PC-9 (cell line): ENCODE data around the gene CCDC136. TPM values are rescaled to one million over a fixed set of nuclear protein-coding genes. Genes with fewer than 3 reads are reported as not detected.

Experiments used
- BruUV-seq: library from RNA; stranded (reverse); fragments of 400-500 nt; replicated peaks from 2 replicates; lab custom pipeline; 2021; lab: Mats Ljungman, UMichigan
- CTCF ChIA-PET: fragments of 300-600 bp; sonication (Branson Sonifier 250); formaldehyde crosslinking; loops from one replicate; lab custom pipeline; 2022; ENCODE audit warnings: antibody characterized with exemption; lab: Charles Lee
- POLR2A ChIA-PET: fragments of 300-600 bp; sonication (Branson Sonifier 250); formaldehyde crosslinking; loops from one replicate; lab custom pipeline; 2022; ENCODE audit warnings: antibody characterized with exemption; ENCODE audit not compliant: unreplicated experiment; lab: Charles Lee
- DNase-seq, 2 experiments: peaks; one replicate each; pipeline versions ENCODE4 v3.0.0 to v3.0.0-alpha.2; 2015 to 2022; ENCODE audit warnings: mixed read lengths in 1 of 2
- H2AFZ ChIP-seq: fragments of 200-600 bp; sonication (generic); 2 replicates; pipeline ENCODE4 v1.8.1; 2017; ENCODE audit warnings: antibody characterized with exemption
- H3F3A ChIP-seq: fragments of 200-600 bp; sonication (generic); 2 replicates; pipeline ENCODE4 v1.8.1; 2017; ENCODE audit warnings: antibody characterized with exemption, mild to moderate bottlenecking, low read depth; ENCODE audit not compliant: insufficient read depth
- H3K27ac ChIP-seq: fragments of 200-600 bp; sonication (generic); 2 replicates; pipeline ENCODE4 v1.6.1; 2016; ENCODE audit warnings: mixed run types
- H3K27me3 ChIP-seq: fragments of 200-600 bp; sonication (generic); 2 replicates; pipeline ENCODE4 v1.6.1; 2016; ENCODE audit warnings: low read depth, mixed run types; ENCODE audit not compliant: insufficient read depth
- H3K36me3 ChIP-seq: fragments of 200-600 bp; sonication (generic); 2 replicates; pipeline ENCODE4 v1.6.1; 2016; ENCODE audit warnings: low read depth, mixed run types
- H3K4me1 ChIP-seq: fragments of 200-600 bp; sonication (generic); replicated peaks from 2 replicates; pipeline ENCODE4 v1.6.1; 2016; ENCODE audit warnings: mixed run types; ENCODE audit not compliant: insufficient read depth
- H3K4me2 ChIP-seq: fragments of 200-600 bp; sonication (generic); 2 replicates; pipeline ENCODE4 v1.6.1; 2017; ENCODE audit warnings: mixed run types
- H3K4me3 ChIP-seq: fragments of 200-600 bp; sonication (generic); 2 replicates; pipeline ENCODE4 v1.6.1; 2016; ENCODE audit warnings: mixed run types
- H3K79me2 ChIP-seq: fragments of 200-600 bp; sonication (generic); 2 replicates; pipeline ENCODE4 v1.6.1; 2017; ENCODE audit warnings: low read depth, mixed run types
- H3K9me2 ChIP-seq: fragments of 200-600 bp; sonication (generic); 2 replicates; pipeline ENCODE4 v1.8.1; 2017; ENCODE audit warnings: mild to moderate bottlenecking; ENCODE audit not compliant: insufficient read depth
- H3K9me3 ChIP-seq: fragments of 200-600 bp; sonication (generic); 2 replicates; pipeline ENCODE4 v1.8.1; 2016; ENCODE audit warnings: low read depth; ENCODE audit not compliant: insufficient read depth
- H4K20me1 ChIP-seq: fragments of 200-600 bp; sonication (generic); 2 replicates; pipeline ENCODE4 v1.8.1; 2017; ENCODE audit not compliant: insufficient read depth
- EZH2 ChIP-seq: fragments of 200-600 bp; sonication (generic); IDR thresholded peaks from 2 replicates; pipeline ENCODE4 v1.8.0; 2017; ENCODE audit warnings: antibody characterized with exemption, low read depth
- intact Hi-C: fragments of 100-400 bp; cut with micrococcal nuclease; formaldehyde crosslinking; loops from one replicate; pipeline ENCODE4 v1.10.0; 2022; ENCODE audit not compliant: unreplicated experiment
- total RNA-seq: library from RNA; stranded (reverse); gene quantifications from 2 replicates; pipeline ENCODE4 v1.2.3, GENCODE V29; 2021
- TF ChIP-seq, protein P1 (sequence below): fragments of 200-600 bp; sonication (generic); conservative IDR thresholded peaks from 2 replicates; pipeline ENCODE4 v1.6.1; 2017; ENCODE audit warnings: mixed run types, antibody characterized with exemption, mild to moderate bottlenecking, moderate library complexity

The CCDC136 gene
- total RNA-seq, 1 experiment from 2014 or later: 7.1 TPM

DNA sequence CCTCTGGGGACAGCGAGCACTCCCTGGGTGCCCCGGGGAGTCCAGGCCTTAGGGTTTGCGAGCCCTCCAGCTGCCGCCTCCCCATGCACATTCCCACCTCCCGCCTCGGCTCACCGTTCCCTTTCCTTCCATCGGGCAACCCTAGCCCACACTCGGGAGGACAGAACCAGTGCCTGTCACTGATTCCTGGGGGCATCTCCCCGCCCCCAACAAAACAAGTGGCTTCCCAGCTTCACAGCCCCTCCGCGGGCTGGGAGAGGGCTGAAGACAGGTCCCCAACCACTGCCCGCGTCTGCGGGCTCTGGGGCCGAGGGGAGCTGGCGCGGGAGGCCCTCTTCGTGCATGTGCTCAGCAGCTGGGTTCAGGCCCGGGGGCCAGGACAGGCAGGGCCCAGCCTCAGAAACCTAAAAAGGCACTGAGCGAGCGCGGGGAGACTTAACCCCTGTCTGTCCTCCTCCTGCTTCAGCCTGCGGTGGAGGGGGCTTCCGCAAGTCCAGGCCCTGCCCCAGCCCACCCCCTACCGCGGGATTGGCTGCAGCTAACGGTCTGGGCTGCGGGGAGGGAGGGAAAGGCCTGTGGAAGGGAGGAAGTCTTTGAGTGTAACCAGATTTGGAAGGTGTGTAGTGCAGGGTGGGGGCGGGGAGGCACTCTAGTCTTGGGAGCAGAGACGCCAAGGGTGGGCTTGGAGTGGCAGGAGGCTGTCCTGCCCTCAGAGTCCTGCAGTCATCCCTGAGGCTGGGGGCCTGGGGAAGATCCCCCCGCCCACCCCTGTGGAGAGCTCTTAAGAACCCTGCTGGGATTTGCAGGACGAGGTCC is 39.6 kb downstream of the CCDC136 start:
- H3K9me3 ChIP-seq: no peaks in the 10 kb centered on the region
- H2AFZ ChIP-seq: no peak overlapping the region
- ChIA-PET POLR2A (interaction anchor here (0.7 kb wide), 1 partner anchor 387 kb away, joined by 6 read pairs; no protein-coding TSS in a partner anchor), CTCF (interaction anchor here (1.5 kb wide), 1 partner anchor 31 kb away, joined by 3 read pairs; the partner anchor contains the start of gene ATP6V1F)
- H3K79me2 ChIP-seq: no peaks in the 10 kb centered on the region
- intact Hi-C loops: loop anchor here (5.0 kb wide), 1 partner anchor 61 kb away; no protein-coding TSS in a partner anchor
- 0 out of 2 replicates have a peak overlapping the region, but pooled peaks have one; percentile 74 for H3K4me2 ChIP-seq
- H3K36me3 ChIP-seq: no peaks in the 10 kb centered on the region
- DNase-seq: peak in 1 of 2 experiments; percentile 32
- BruUV-seq: no TSS peak
- no peaks in the 10 kb centered on the region for H3K27me3 ChIP-seq
- no peak overlapping the region for H3K4me3 ChIP-seq
- no peak overlapping the region for H3K27ac ChIP-seq
- peaks cover 14% of the 10 kb centered on the region for H3F3A ChIP-seq
- peaks cover 52% of the 10 kb centered on the region for H3K4me1 ChIP-seq
- TF ChIP-seq, protein P1, sequence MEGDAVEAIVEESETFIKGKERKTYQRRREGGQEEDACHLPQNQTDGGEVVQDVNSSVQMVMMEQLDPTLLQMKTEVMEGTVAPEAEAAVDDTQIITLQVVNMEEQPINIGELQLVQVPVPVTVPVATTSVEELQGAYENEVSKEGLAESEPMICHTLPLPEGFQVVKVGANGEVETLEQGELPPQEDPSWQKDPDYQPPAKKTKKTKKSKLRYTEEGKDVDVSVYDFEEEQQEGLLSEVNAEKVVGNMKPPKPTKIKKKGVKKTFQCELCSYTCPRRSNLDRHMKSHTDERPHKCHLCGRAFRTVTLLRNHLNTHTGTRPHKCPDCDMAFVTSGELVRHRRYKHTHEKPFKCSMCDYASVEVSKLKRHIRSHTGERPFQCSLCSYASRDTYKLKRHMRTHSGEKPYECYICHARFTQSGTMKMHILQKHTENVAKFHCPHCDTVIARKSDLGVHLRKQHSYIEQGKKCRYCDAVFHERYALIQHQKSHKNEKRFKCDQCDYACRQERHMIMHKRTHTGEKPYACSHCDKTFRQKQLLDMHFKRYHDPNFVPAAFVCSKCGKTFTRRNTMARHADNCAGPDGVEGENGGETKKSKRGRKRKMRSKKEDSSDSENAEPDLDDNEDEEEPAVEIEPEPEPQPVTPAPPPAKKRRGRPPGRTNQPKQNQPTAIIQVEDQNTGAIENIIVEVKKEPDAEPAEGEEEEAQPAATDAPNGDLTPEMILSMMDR: no peak
- TF ChIP-seq EZH2: no peak
- no peaks in the 10 kb centered on the region for H4K20me1 ChIP-seq
- no peaks in the 10 kb centered on the region for H3K9me2 ChIP-seq

DNA sequence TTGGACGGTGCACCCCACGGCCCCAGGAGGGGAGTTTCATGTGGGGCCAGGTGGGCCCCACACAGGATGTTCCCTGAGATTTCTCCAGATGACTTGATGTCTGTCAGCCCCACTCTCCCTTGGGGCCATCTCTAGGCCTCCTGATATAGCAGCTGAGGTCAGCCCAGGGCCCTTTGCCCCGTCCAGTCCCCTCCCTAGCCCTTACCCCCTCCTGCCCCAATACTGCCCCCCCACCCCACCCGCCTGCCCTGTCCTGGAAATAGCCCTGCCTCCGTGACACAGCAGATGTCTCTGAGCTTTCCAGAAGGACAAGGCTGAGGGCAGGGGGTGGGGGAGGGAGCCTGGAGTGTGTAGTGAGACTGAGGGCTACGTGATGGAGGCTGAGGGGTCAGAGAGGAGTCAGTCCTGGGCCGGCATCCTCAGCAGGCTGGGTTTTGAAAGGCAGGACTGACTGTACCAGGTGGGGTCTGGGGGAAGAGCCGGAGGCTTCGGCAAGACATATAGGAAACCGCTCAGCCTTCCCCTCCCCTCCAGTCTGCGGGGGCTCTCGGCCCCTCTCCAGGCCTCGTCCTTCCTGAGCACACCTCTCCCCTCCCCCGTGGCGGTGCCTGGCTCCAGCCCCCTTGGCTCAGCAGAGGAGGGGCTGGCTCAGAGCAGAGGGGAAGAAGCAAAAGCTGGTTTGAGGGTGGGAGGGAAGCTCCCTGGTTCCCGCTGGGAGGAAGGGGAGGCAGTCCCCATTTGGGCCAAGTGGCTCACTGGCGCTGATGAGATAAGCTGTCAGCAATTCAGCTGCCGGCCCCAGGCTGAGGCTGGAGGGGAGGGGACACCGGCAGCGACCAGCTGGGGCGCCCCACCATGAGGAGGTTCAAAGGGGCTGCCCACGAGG is 40.5 kb downstream of the CCDC136 start:
- DNase-seq: no peak
- Histone ChIP-seq H3K27ac (no peak overlapping the region), H3K4me1 (peaks cover 43% of the 10 kb centered on the region), H3K9me3 (no peaks in the 10 kb centered on the region), H3K36me3 (no peaks in the 10 kb centered on the region), H4K20me1 (no peaks in the 10 kb centered on the region), H3K9me2 (no peaks in the 10 kb centered on the region), H3K27me3 (no peaks in the 10 kb centered on the region), H3F3A (peaks cover 7% of the 10 kb centered on the region), H2AFZ (no peak overlapping the region), H3K4me3 (no peak overlapping the region), H3K4me2 (no peak overlapping the region), H3K79me2 (no peaks in the 10 kb centered on the region)
- no TSS peak for BruUV-seq
- ChIA-PET CTCF (interaction anchor here (1.5 kb wide), 1 partner anchor 30 kb away, joined by 3 read pairs; the partner anchor contains the start of gene ATP6V1F), POLR2A (interaction anchor here (0.7 kb wide), 1 partner anchor 386 kb away, joined by 6 read pairs; no protein-coding TSS in a partner anchor)
- TF ChIP-seq EZH2: no peak
- TF ChIP-seq, protein P1: no peak
- intact Hi-C loops: loop anchor here (5.0 kb wide), 1 partner anchor 60 kb away; no protein-coding TSS in a partner anchor

DNA sequence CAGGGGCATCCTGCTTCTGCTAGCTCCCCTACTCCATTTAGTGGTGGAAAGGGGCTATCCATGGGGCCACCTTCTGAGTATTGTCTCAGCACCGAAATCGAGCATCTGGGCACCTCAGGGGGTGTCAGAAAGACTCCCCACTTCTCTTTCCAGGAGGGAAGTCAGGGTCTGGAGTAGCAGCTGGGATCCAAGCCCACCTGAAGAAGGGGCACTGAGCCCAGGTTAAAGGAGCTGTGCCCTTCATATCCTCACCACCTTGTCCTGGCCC is 41.0 kb downstream of the CCDC136 start:
- no peak overlapping the region for H3K27ac ChIP-seq
- ChIA-PET CTCF (interaction anchor here (0.5 to 0.9 kb wide), 4 partner anchors 42 to 66 kb away, joined by 3 to 7 read pairs (median 4); no protein-coding TSS in a partner anchor), POLR2A (no interaction called here)
- no peaks in the 10 kb centered on the region for H3K79me2 ChIP-seq
- H3K27me3 ChIP-seq: no peaks in the 10 kb centered on the region
- no peaks in the 10 kb centered on the region for H3K9me2 ChIP-seq
- TF ChIP-seq EZH2: no peak
- TF ChIP-seq, protein P1: no peak
- H4K20me1 ChIP-seq: no peaks in the 10 kb centered on the region
- H3K4me3 ChIP-seq: no peak overlapping the region
- intact Hi-C loops: loop anchor here (5.0 kb wide), 1 partner anchor 59 kb away; no protein-coding TSS in a partner anchor
- H3K9me3 ChIP-seq: no peaks in the 10 kb centered on the region
- BruUV-seq: no TSS peak
- DNase-seq: no peak
- no peak overlapping the region for H2AFZ ChIP-seq
- H3K36me3 ChIP-seq: no peaks in the 10 kb centered on the region
- H3K4me2 ChIP-seq: no peak overlapping the region
- H3K4me1 ChIP-seq: peaks cover 38% of the 10 kb centered on the region
- H3F3A ChIP-seq: peaks cover 6% of the 10 kb centered on the region
